ENCODE measurements around the gene OTOG.

The OTOG gene

DNA sequence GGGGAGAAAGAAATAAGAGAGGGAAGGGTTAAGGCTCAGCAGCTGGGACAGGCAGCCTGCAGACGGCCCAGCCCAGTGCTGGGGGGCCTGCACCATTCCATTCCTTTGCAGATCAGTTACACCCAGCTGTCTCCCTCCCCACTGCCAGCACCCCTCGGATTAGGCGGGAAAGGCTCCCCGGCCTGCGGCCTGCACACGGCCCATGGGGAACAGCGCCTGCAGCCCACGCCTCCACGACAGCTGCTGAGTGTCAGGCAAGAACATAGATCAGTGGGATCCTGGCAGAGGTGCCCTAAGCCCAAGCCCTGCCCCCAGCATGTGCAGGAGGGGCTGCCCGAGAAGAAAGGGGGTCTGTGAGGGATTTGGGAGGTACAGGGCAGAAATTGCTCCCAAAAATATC is 106.6 kb downstream of the OTOG start:
- DNase-seq, result no peak

DNA sequence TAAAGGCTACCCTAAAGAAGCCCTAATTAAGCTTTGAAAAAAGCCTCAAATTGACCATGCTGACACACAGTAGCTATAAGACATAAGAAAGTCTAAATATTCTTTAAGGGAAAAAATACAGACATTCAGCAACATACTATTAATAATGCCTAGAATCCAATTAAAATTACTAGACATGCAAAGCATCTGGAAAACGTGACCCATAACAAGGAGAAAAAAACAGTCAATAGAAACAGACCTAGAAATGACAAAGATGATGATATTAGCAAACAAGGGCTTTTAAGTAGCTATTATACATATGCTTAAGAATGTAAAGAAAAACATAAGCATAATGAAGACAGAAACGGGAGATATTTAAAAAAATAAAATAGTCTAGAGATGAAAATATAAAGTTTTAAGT is 108.6 kb downstream of the OTOG start:
- no peak for DNase-seq

- DNase-seq, result no peak
Measured at GRCh38 chr11:17658211-17658610, 111.2 kb downstream of the OTOG start.

GRCh38 chr11:17668166-17668565 is 121.1 kb downstream of the OTOG start:
- DNase-seq, result no peak

- no peak for DNase-seq
Measured at GRCh38 chr11:17672469-17672868, 125.4 kb downstream of the OTOG start.

- DNase-seq, result no peak
Measured at GRCh38 chr11:17673951-17674350, 126.9 kb downstream of the OTOG start.

GRCh38 chr11:17682848-17683247 is 135.8 kb downstream of the OTOG start:
- DNase-seq, result no peak

GRCh38 chr11:17683377-17684161 is 136.5 kb downstream of the OTOG start:
- DNase-seq, result no peak

GRCh38 chr11:17684550-17684949 is 137.5 kb downstream of the OTOG start:
- DNase-seq, result no peak

GRCh38 chr11:17686231-17686980 is 139.3 kb downstream of the OTOG start:
- DNase-seq, result no peak

DNA sequence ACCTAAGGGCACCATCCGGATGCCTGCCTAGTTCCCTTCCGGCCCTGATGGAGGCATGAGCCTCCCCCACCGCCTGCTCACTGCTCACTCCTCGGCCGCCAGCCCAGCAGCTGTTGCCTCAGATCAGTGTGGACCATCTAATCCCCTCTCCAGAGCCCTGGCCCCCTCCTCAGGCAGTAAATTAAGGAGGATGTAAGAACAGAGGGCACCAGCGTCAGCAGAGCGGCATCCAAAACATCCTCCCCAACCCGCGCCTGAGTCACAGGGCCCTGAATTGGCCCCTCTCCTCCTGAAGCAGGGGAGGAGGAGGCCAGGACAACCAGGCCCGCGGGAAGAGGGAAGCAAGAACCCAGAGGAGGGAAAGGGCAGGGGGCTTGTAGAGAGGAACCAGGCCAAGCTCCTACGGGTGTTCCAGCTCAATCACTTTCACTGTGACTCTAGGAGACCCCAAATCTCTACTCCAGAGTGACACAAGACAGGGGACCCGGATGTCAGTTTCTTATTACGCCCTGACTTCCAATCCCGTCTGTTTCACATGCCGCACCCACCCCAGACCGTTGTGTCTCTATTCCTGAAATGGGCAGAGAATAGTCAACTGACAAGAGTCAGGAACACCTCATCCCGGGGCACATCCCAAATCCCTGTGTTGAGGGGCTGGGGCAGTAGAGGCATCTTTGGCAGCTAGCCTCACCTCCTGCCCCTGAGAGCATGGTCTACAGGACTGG is 141.0 kb downstream of the OTOG start:
- DNase-seq, result no peak

DNA sequence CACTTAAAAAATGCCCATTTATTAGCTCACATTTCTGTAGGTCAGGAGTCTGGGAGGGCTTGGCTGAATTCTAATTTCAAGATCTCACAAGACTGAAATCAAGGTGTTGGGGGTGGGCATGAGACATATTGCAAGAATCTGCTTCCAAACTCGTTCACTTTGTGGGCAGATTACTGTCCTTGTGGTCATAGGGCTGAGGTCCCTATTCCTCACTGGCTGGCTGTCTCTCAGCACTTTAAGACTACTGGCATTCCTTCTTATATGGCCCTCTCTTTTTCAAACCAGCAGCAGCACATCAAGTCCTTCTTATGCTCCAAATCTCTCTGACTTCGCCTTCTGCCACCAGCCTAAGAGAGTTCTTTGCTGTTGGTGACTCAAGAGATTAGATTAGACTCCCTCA is 144.5 kb downstream of the OTOG start:
- no peak for DNase-seq

GRCh38 chr11:17691976-17692375 is 144.9 kb downstream of the OTOG start:
- DNase-seq, result no peak

DNA sequence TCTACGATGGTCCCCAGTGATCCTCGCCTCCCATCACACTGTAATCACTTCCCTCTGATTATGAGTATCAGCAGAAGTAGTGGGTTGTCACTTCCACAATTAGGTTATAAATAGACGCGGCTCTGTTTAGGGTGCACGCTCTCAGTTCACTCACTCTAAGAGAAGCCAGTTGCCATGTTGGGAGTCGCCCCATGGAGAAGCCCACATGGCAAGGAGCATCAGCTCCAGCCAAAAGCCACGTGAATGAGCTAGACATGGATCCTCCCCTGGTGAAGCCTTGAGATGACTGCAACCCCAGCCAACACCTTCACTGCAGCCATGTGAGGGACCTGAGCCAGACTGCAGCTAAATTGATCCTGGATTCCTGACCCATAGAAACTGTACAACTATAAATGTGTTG is 145.9 kb downstream of the OTOG start:
- DNase-seq, result no peak

DNA sequence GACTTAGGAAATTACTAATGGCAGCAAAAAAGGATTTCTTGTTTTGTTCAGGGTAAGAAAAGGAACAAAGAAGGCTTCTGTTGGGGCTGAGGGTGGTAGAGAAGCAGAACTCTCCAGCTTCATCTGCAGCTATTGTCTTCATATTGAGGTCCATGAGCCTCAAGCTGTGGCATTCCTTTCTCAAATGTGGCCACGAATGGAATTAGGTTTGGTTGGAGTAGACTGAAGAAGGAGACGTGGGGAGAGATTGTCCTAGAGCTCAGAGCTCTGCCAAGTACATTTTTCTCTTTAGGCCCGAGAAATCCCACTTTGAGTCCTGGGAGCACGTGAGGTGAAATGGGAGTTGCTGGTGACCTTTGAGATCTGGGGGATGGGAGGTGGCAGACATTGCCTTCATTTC is 146.5 kb downstream of the OTOG start:
- no peak for DNase-seq

DNA sequence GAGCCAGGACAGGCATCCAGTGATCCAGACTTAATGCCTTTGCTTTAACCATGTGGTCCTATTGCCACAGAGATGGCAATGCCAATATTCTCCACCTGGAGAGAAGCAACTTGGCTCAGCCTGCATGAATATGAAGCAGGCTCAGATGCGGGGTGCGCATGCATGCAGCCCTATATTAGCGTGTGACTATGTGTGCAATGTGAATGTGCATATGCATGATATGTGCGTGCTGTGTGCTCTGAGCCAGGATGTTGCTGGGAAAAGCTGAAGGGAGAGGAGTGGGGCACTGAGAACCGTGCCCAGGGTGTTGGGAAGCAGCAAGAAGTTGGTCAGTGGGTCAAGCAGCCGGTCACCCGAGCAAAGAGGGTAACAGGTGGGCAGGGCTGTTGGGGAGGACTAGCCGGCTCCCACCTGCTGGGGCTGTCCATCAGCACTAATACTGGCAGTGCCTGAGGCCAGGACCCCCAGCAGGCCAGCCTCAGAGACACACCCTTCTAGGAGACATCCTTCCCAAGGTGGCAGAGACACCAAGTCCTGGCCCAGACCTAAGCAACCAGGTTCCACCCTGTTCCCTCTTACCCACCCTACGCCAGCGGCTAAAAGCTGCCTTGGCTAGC is 147.5 kb downstream of the OTOG start:
- DNase-seq, result no peak

DNA sequence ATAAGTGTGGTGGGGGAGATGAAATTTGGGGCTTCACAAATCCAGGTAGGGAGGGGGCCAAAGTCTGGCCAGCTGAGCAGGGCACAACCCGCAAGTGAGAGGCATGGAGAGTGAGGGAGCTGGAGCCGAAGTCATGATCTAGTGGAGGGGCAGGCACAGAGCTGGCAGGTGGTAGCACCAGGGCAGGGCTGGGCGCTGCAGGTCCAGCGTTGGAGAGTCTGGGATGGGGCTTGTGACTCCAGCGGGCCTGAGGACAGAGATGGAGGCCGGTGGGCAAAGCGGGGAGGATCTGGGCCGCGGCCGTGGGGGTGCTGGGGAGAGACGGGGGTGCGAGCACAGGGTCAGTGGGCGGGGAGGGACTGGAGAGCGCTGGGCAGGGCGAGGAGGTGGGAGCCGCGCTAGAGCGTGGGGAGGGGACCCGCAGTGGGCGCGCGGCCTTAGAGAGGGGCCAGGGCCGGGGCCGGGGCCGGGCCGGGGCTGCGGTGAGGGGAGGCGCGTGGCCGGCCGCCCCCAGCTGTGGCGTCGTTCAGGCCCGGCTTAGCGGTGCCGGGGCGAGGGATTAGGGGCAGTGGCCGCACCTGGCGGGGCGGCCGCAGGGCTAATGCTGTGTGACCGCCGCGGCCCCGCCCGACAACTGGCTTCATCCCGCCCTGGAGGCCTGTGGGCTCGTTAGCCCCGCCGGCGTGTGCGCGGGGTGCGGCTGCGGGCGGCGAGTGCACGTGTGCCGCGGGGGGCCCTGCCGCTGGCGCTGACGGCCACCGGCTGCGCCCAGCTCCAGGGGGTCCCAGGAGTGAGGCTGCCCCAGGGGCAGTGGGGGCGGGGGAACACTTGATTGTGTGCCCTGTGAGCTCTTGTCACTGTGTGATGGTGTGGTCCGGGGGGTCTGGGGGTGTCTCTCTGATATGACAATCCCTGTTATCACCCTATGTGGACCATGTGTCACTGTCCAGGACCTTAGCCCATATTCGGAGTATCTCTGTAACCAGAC is 148.7 kb downstream of the OTOG start:
- DNase-seq, result no peak

GRCh38 chr11:17696741-17697140 is 149.7 kb downstream of the OTOG start:
- DNase-seq, result no peak
